Measurements from ENCODE around the gene FOSL1. TPM values are rescaled to one million over a fixed set of nuclear protein-coding genes. Genes with fewer than 3 reads are reported as not detected.

Gene FOSL1
- total and polyA plus RNA-seq, 2 of the 13 experiments (the other 11 are each of a cell fraction or from before 2014, with no cell fraction given) = 4.0 to 4.1 TPM

GRCh38 chr11:65859095-65859811 is 40.9 kb downstream of the FOSL1 start (continued):
- TF ChIP-seq LRRFIP1 (CRISPR knock-in tag; conservative IDR thresholded peaks at IDR 0.05) (no peak), MEF2D (CRISPR knock-in tag; IDR thresholded peaks at IDR 0.05) (no peak), MED13 (CRISPR knock-in tag; IDR thresholded peaks at IDR 0.05) (no peak), RFXAP (CRISPR knock-in tag; IDR thresholded peaks at IDR 0.05; ENCODE audit: borderline replicate concordance) (peak; percentile 41; the same call in 1 of the 2 replicates), ZNF407 (CRISPR knock-in tag; IDR thresholded peaks at IDR 0.05; ENCODE audit: not compliant biosample characterization) (no peak), HBP1 (CRISPR knock-in tag; IDR thresholded peaks at IDR 0.05; ENCODE audit: low read depth) (no peak), ATF2 (CRISPR knock-in tag; IDR thresholded peaks at IDR 0.05) (no peak; the same call in 1 of the 2 replicates), ZNF33B (CRISPR knock-in tag; IDR thresholded peaks at IDR 0.05) (no peak), ZNF792 (CRISPR knock-in tag; IDR thresholded peaks at IDR 0.05) (no peak; the same call in 1 of the 2 replicates), TRIM24 (CRISPR knock-in tag; IDR thresholded peaks at IDR 0.05) (no peak), TBX2 (CRISPR knock-in tag; IDR thresholded peaks at IDR 0.05; ENCODE audit: borderline replicate concordance) (peak; percentile 41), TEF (CRISPR knock-in tag; IDR thresholded peaks at IDR 0.05) (no peak), SIX4 (CRISPR knock-in tag; IDR thresholded peaks at IDR 0.05) (no peak)
